Neural progenitor cell (in vitro differentiated cells): Measurements from ENCODE around the gene RAB29. TPM values are rescaled to one million over a fixed set of nuclear protein-coding genes. Genes with fewer than 3 reads are reported as not detected.

Source experiments
- DNase-seq: peaks from one replicate; pipeline ENCODE4 v3.0.0-alpha.2; 2016; ENCODE audit warnings: low spot score
- H2AFZ ChIP-seq: fragments of 200-600 bp; sonication (generic); replicated peaks from 2 replicates; pipeline ENCODE4 v1.6.1; 2016; ENCODE audit warnings: antibody characterized with exemption
- H3F3A ChIP-seq: fragments of 200-600 bp; sonication (generic); 2 replicates; pipeline ENCODE4 v1.6.1; 2016; ENCODE audit warnings: antibody characterized with exemption, low read depth
- H3K27ac ChIP-seq: fragments of 200-600 bp; sonication (generic); 2 replicates; pipeline ENCODE4 v1.5.1; 2016; ENCODE audit warnings: mild to moderate bottlenecking
- H3K27me3 ChIP-seq: fragments of 200-600 bp; sonication (generic); 2 replicates; pipeline ENCODE4 v1.6.1; 2016; ENCODE audit warnings: mild to moderate bottlenecking, moderate library complexity
- H3K36me3 ChIP-seq: fragments of 200-600 bp; sonication (generic); 2 replicates; pipeline ENCODE4 v1.5.1; 2016
- H3K4me1 ChIP-seq: fragments of 200-600 bp; sonication (generic); 2 replicates; pipeline ENCODE4 v1.6.1; 2016; ENCODE audit warnings: mixed run types
- H3K4me2 ChIP-seq: fragments of 200-600 bp; sonication (generic); 2 replicates; pipeline ENCODE4 v1.6.1; 2016
- H3K4me3 ChIP-seq: fragments of 200-600 bp; sonication (generic); 2 replicates; pipeline ENCODE4 v1.5.1; 2016
- H3K79me2 ChIP-seq: fragments of 200-600 bp; sonication (generic); 2 replicates; pipeline ENCODE4 v1.6.1; 2016; ENCODE audit warnings: low read depth
- H3K9ac ChIP-seq: fragments of 200-600 bp; sonication (generic); 2 replicates; pipeline ENCODE4 v1.6.1; 2016
- H3K9me3 ChIP-seq: fragments of 200-600 bp; sonication (generic); 2 replicates; pipeline ENCODE4 v1.5.1; 2016; ENCODE audit warnings: low read depth
- H4K20me1 ChIP-seq: fragments of 200-600 bp; sonication (generic); 2 replicates; pipeline ENCODE4 v1.6.1; 2016; ENCODE audit warnings: low read depth
- H3K27ac Mint-ChIP-seq: 3 replicates; pipeline ENCODE4 v1.8.0; 2021; ENCODE audit warnings: mixed read lengths
- H3K27me3 Mint-ChIP-seq: 2 replicates; pipeline ENCODE4 v1.8.0; 2022; ENCODE audit warnings: low read depth, mild to moderate bottlenecking, inconsistent platforms, moderate library complexity, mixed read lengths; ENCODE audit not compliant: insufficient read depth
- H3K36me3 Mint-ChIP-seq: 3 replicates; pipeline ENCODE4 v1.8.0; 2021; ENCODE audit warnings: mixed read lengths
- H3K4me1 Mint-ChIP-seq: 3 replicates; pipeline ENCODE4 v1.8.0; 2021; ENCODE audit warnings: mixed read lengths
- H3K4me3 Mint-ChIP-seq: 3 replicates; pipeline ENCODE4 v1.8.0; 2021; ENCODE audit warnings: mild to moderate bottlenecking, moderate library complexity, mixed read lengths
- H3K9me3 Mint-ChIP-seq: 3 replicates; pipeline ENCODE4 v1.8.0; 2020; ENCODE audit warnings: mixed read lengths
- EZH2 ChIP-seq: fragments of 200-600 bp; sonication (generic); IDR thresholded peaks from 2 replicates; pipeline ENCODE4 v1.6.1; 2017; ENCODE audit warnings: antibody characterized with exemption, mild to moderate bottlenecking, moderate library complexity
- EZH2phosphoT487 ChIP-seq: fragments of 200-600 bp; sonication (generic); IDR thresholded peaks from 2 replicates; pipeline ENCODE4 v1.6.1; 2017; ENCODE audit warnings: antibody characterized with exemption
- total RNA-seq: library from RNA; depleted of rRNA; stranded (reverse); fragments of >200 nt; gene quantifications from 2 replicates; pipeline ENCODE4 v1.2.3, GENCODE V29; 2015; ENCODE audit warnings: low replicate concordance
- TF ChIP-seq, protein P1 (sequence below): fragments of 200-600 bp; sonication (generic); IDR thresholded peaks from 2 replicates; pipeline ENCODE4 v1.5.1; 2017; ENCODE audit warnings: antibody characterized with exemption, mild to moderate bottlenecking

RAB29 gene
- total RNA-seq, 1 donor from 2014 or later = 3.8 TPM

DNA sequence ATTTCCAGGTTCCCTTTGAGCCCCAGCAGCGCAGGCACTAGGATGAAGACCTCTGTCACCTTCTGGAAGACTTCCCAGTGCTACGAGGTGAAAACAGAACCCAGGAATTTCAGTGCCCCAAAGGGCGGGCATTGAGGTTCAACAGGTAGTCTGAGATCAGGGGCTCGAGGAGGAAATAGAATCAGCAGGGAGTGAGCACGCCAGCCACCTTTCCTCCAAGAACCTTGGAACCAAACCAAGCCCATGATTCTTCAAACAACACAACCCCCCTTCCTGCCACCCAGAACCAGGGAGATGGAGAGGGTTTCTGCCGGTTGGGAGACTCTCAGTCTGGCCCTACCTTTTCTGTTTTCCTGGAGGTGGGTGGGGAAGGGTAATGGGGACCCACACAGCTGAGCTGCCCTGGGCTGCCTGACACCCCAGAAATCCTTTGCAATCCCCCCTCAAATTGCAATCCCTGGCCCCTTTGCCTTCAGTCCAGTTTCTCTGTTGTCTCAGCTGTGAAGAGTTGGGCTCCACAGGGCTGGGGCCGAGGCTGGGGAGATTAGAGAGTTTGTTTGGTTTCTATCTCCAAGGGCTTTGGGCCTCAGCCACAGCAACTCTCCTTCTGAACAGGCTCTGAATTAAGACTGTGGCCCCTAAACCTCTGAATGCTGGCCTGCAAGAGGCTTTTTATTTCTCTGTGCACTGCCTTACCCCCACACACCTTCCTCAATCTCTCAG is 25.9 kb upstream of the RAB29 start:
- Histone ChIP-seq H3K36me3 (no peaks in the 10 kb centered on the region), H3K4me3 (no peak overlapping the region), H2AFZ (no peak overlapping the region), H3K9me3 (no peaks in the 10 kb centered on the region), H3K9ac (no peak overlapping the region), H3K4me2 (no peak overlapping the region), H3K4me1 (peaks cover 18% of the 10 kb centered on the region), H3K27me3 (no peaks in the 10 kb centered on the region), H3K79me2 (no peaks in the 10 kb centered on the region), H3F3A (no peaks in the 10 kb centered on the region), H4K20me1 (peaks cover 4% of the 10 kb centered on the region), H3K27ac (peak overlapping the region; percentile 20)
- TF ChIP-seq EZH2phosphoT487 (no peak), EZH2 (no peak)
- TF ChIP-seq, protein P1, sequence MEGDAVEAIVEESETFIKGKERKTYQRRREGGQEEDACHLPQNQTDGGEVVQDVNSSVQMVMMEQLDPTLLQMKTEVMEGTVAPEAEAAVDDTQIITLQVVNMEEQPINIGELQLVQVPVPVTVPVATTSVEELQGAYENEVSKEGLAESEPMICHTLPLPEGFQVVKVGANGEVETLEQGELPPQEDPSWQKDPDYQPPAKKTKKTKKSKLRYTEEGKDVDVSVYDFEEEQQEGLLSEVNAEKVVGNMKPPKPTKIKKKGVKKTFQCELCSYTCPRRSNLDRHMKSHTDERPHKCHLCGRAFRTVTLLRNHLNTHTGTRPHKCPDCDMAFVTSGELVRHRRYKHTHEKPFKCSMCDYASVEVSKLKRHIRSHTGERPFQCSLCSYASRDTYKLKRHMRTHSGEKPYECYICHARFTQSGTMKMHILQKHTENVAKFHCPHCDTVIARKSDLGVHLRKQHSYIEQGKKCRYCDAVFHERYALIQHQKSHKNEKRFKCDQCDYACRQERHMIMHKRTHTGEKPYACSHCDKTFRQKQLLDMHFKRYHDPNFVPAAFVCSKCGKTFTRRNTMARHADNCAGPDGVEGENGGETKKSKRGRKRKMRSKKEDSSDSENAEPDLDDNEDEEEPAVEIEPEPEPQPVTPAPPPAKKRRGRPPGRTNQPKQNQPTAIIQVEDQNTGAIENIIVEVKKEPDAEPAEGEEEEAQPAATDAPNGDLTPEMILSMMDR = no peak
- Mint-ChIP-seq H3K4me1 (peaks cover 3% of the 10 kb centered on the region), H3K27ac (no peak overlapping the region), H3K36me3 (peaks cover 26% of the 10 kb centered on the region), H3K4me3 (peak overlapping the region; percentile 64), H3K9me3 (no peaks in the 10 kb centered on the region), H3K27me3 (peaks cover 6% of the 10 kb centered on the region)
- no peak for DNase-seq

DNA sequence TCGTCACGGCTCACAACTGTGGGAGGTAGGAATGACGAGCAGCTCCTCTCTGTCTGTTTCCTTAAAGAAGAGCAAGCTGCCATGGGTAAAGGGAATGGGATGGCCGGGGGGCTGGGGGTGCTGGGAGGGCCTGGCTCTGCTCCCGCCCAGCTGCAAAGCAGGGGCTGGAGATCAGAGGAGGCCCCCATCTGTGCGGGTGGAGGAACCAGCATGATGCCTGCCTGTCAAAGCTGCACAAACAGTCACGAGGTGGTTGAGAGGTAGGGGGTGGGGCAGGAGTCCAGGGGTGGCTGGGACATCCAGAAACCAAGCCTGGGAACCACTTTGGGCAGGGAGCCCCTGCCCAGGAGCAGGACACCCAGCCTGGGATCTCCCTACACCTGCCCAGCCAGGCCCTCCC is 25.1 kb upstream of the RAB29 start:
- Mint-ChIP-seq H3K9me3 (no peaks in the 10 kb centered on the region), H3K27me3 (peaks cover 6% of the 10 kb centered on the region), H3K27ac (no peak overlapping the region), H3K4me1 (peaks cover 3% of the 10 kb centered on the region), H3K4me3 (no peak overlapping the region), H3K36me3 (peaks cover 26% of the 10 kb centered on the region)
- TF ChIP-seq EZH2 (no peak), EZH2phosphoT487 (no peak)
- TF ChIP-seq, protein P1 = no peak
- Histone ChIP-seq H3K4me1 (peaks cover 18% of the 10 kb centered on the region), H3F3A (no peaks in the 10 kb centered on the region), H3K36me3 (no peaks in the 10 kb centered on the region), H3K4me2 (no peak overlapping the region), H4K20me1 (peaks cover 4% of the 10 kb centered on the region), H3K9me3 (no peaks in the 10 kb centered on the region), H3K9ac (no peak overlapping the region), H3K4me3 (no peak overlapping the region), H3K27me3 (no peaks in the 10 kb centered on the region), H2AFZ (no peak overlapping the region), H3K27ac (no peak overlapping the region), H3K79me2 (no peaks in the 10 kb centered on the region)
- no peak for DNase-seq

DNA sequence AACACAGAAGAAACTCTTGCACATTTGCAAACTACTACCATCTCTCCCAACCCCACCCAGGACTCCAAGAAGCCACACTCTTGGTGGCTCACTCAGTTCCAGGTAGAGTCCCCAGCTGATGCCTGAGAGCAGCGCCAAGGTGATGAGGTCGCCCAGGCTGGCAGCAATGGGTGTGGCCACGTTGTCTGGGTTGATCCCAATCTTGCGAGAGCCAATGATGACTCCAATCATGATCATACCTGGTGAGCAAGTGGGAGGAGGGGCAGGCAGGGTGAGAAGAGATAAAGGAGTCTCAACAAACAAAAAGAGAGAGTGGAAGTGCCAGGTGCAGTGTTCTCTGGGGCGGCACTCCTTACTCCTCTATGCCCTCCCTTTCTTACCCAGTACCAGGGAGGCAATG is 23.3 kb upstream of the RAB29 start:
- no peaks in the 10 kb centered on the region for H3K9me3 ChIP-seq
- Mint-ChIP-seq H3K36me3 (peaks cover 27% of the 10 kb centered on the region), H3K27ac (no peak overlapping the region), H3K27me3 (peaks cover 6% of the 10 kb centered on the region), H3K9me3 (no peaks in the 10 kb centered on the region), H3K4me1 (peaks cover 3% of the 10 kb centered on the region), H3K4me3 (no peak overlapping the region)
- no peaks in the 10 kb centered on the region for H3K36me3 ChIP-seq
- no peak overlapping the region for H3K27ac ChIP-seq
- TF ChIP-seq EZH2phosphoT487 (no peak), EZH2 (no peak)
- TF ChIP-seq, protein P1 = no peak
- H3F3A ChIP-seq = no peaks in the 10 kb centered on the region
- H3K79me2 ChIP-seq = no peaks in the 10 kb centered on the region
- no peak for DNase-seq
- H3K4me3 ChIP-seq = no peak overlapping the region
- H4K20me1 ChIP-seq = peaks cover 4% of the 10 kb centered on the region
- H3K27me3 ChIP-seq = no peaks in the 10 kb centered on the region
- H3K9ac ChIP-seq = no peak overlapping the region
- H3K4me2 ChIP-seq = no peak overlapping the region
- H3K4me1 ChIP-seq = peaks cover 18% of the 10 kb centered on the region
- H2AFZ ChIP-seq = no peak overlapping the region
